GM21737 (cell line): ENCODE measurements around the gene FERMT2.
"Not testable (repeated sequence)": the region's sequence is repeated elsewhere in the genome, so short reads cannot be mapped to it uniquely, and the experiment has no call there.

Experiments
- ATAC-seq: cut with Tn5 transposase; IDR thresholded peaks from one replicate; pipeline ENCODE4 v1.9.1; 2021; ENCODE audit warnings: mild to moderate bottlenecking, moderate library complexity; ENCODE audit not compliant: unreplicated experiment

The FERMT2 gene

GRCh38 chr14:52944254-52944653 is 6.6 kb downstream of the FERMT2 start:
- ATAC-seq, result no peak

- ATAC-seq, result no peak
These were observed 11.4 kb downstream of the FERMT2 start for GRCh38 chr14:52939427-52939826.

GRCh38 chr14:52937869-52938268 is 13.0 kb downstream of the FERMT2 start:
- ATAC-seq, result no peak

- no peak for ATAC-seq
These were observed 13.5 kb downstream of the FERMT2 start for GRCh38 chr14:52937306-52937705.

- no peak for ATAC-seq
These were observed 14.4 kb downstream of the FERMT2 start for GRCh38 chr14:52936437-52936836.

GRCh38 chr14:52935833-52936232 is 15.0 kb downstream of the FERMT2 start:
- ATAC-seq, result no peak

- ATAC-seq, result no peak
These were observed 16.1 kb downstream of the FERMT2 start for GRCh38 chr14:52934762-52935161.

- ATAC-seq, result no peak
These were observed 21.6 kb downstream of the FERMT2 start for GRCh38 chr14:52929192-52929807.

GRCh38 chr14:52926953-52927352 is 23.9 kb downstream of the FERMT2 start:
- no peak for ATAC-seq

GRCh38 chr14:52923902-52924575 is 26.8 kb downstream of the FERMT2 start:
- no peak for ATAC-seq

- ATAC-seq, result no peak
These were observed 28.2 kb downstream of the FERMT2 start for GRCh38 chr14:52922656-52923055.

GRCh38 chr14:52922059-52922458 is 28.8 kb downstream of the FERMT2 start:
- ATAC-seq, result no peak

- ATAC-seq, result not testable (repeated sequence)
These were observed 30.4 kb downstream of the FERMT2 start for GRCh38 chr14:52920411-52920810.

GRCh38 chr14:52919971-52920370 is 30.9 kb downstream of the FERMT2 start:
- no peak for ATAC-seq

GRCh38 chr14:52918486-52918885 is 32.4 kb downstream of the FERMT2 start:
- ATAC-seq, result peak; percentile 94

- ATAC-seq, result no peak
These were observed 33.1 kb downstream of the FERMT2 start for GRCh38 chr14:52917735-52918134.

GRCh38 chr14:52914295-52914694 is 36.6 kb downstream of the FERMT2 start:
- ATAC-seq, result no peak

GRCh38 chr14:52913271-52913670 is 37.6 kb downstream of the FERMT2 start:
- ATAC-seq, result no peak

- ATAC-seq, result no peak
These were observed 38.9 kb downstream of the FERMT2 start for GRCh38 chr14:52911904-52912303.

- no peak for ATAC-seq
These were observed 40.3 kb downstream of the FERMT2 start for GRCh38 chr14:52910572-52910971.

- ATAC-seq, result no peak
These were observed 42.9 kb downstream of the FERMT2 start for GRCh38 chr14:52907949-52908348.

- ATAC-seq, result no peak
These were observed 44.7 kb downstream of the FERMT2 start for GRCh38 chr14:52906141-52906601.
